Testis (tissue), 3 donors: ENCODE data around the gene ZFPM1. TPM values are rescaled to one million over a fixed set of nuclear protein-coding genes. Genes with fewer than 3 reads are reported as not detected.

Experiments
- DNase-seq: peaks from one replicate; pipeline ENCODE4 v3.0.0-alpha.2; 2019
- H3K27ac ChIP-seq, 2 donors: fragments of 200-600 bp; sonication (generic); one replicate each; pipeline ENCODE4 v1.5.1; 2019
- H3K27me3 ChIP-seq: fragments of 200-600 bp; sonication (generic); one replicate; pipeline ENCODE4 v1.5.1; 2019
- H3K36me3 ChIP-seq: fragments of 200-600 bp; sonication (generic); one replicate; pipeline ENCODE4 v1.5.1; 2017; ENCODE audit warnings: low read depth; ENCODE audit errors: missing control alignments
- H3K4me1 ChIP-seq: fragments of 200-600 bp; sonication (generic); one replicate; pipeline ENCODE4 v1.5.1; 2019
- H3K4me3 ChIP-seq, 2 donors: fragments of 200-600 bp; sonication (generic); one replicate each; pipeline ENCODE4 v1.5.1; 2017 to 2019
- H3K9me3 ChIP-seq: fragments of 200-600 bp; sonication (generic); one replicate; pipeline ENCODE4 v1.5.1; 2017
- POLR2A ChIP-seq: fragments of 450-650 bp; IDR thresholded peaks from one replicate; pipeline ENCODE4 v1.6.1; 2017; ENCODE audit warnings: antibody characterized with exemption, mild to moderate bottlenecking, moderate library complexity
- WGBS, 2 donors: methylation state at CpG; one replicate each; pipeline ENCODE4 v1.1.5; 2018; 5-methylcytosine and 5-hydroxymethylcytosine counted together
- intact Hi-C: fragments of 100-400 bp; cut with DNase I; formaldehyde crosslinking; loops from one replicate; pipeline ENCODE4 v1.15.1; 2023; ENCODE audit warnings: low total_unique reads
- polyA plus RNA-seq: library from polyadenylated mRNA; stranded (reverse); fragments of 350-450 nt; fragmentation: Illumina TruSeq; extraction: RNeasy Lipid Tissue Mini Kit (QIAGEN cat#74804); gene quantifications from one replicate; pipeline ENCODE4 v1.2.3, GENCODE V29; 2014; ENCODE audit warnings: low read depth, low replicate concordance; ENCODE audit not compliant: insufficient read depth
- total RNA-seq, 2 donors: library from RNA; depleted of rRNA; stranded (reverse); fragments of >200 nt; gene quantifications; one replicate each; pipeline ENCODE4 v1.2.3, GENCODE V29; 2016
- TF ChIP-seq, protein P1 (sequence below), 3 experiments: fragments of 450-650 bp in 2 of 3; fragments of 200-600 bp in 1 of 3; sonication (generic) in 1 of 3; IDR thresholded peaks; one replicate each; pipeline ENCODE4 v1.5.1; 2016 to 2019; ENCODE audit warnings: antibody characterized with exemption in 3 of 3, mild to moderate bottlenecking in 2 of 3, moderate library complexity in 1 of 3

Gene ZFPM1
- total and polyA plus RNA-seq, 3 donors from 2014 or later = 12.8 to 25.1 (median 23.9) TPM

DNA sequence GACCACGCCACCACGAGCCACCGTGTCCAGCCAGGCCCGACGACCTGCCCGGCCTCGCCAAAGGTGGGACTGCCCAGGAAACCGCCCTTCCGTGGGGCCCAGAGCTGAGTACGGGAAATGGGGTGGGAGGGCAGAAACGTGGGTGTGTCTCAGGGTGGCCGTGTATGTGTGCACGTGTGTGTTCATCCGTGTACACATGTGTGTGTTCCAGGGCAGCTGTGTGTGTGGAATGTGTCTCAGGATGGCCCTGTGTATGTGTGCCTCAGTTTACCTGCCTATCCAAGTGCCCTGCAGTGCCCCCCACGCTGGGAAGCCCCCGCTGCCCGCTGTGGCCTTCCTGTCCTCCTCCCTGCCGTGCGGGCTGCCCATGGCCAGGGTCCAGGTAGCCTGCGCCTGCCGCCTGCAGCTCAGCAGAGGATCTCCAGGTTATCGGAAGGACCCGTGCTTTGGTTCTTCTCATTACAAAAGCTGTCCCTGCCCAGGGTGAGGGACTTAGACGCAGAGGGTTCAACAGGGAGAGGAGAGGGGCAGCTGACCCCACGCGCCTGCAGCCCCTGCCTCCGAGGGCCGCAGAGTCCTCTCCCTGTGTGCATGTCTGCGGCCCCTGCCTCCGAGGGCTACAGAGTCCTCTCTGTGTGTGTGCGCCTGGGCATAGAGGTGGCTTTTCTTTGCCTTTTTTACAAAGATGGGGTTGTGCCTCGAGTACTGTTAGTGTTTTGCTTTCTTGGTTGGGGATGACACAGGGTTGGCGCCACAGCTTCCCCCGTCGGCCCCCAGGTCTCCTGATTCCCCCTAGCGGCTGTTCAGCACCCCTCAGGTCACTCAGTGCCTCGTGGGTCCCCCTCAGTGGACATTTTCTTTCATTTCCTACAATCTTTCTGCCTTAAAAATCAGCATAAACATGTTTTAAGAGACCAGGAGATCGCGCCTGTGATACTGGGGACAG lies 46.7 kb upstream of the ZFPM1 start:
- 65 to 67% methylated on average over 32 to 39 of the region's 39 CpGs for WGBS, 2 donors
- intact Hi-C loops = no loop called here

DNA sequence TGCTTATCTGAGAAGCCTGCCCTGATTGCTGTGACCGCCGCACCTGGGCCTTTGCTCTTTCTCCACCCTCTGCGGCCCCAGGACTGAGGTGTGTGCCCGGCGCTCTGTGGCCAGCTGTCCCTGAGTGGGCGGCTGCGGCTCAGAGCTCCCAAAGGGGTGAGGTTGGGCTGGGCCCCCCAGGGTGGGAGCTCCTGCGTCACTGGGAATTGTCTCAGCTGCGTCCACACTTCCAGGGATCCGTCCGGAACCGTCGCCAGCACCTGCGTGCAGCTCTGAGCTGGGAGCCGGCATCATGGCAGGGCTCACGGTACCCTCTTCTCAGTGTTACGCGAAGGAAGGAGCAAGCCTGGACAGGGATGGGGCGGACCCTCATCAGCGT lies 46.0 kb upstream of the ZFPM1 start:
- no peak overlapping the region for H3K4me3 ChIP-seq
- no peaks in the 10 kb centered on the region for H3K36me3 ChIP-seq
- intact Hi-C loops = no loop called here
- no peak overlapping the region for H3K27ac ChIP-seq
- TF ChIP-seq POLR2A = no peak
- TF ChIP-seq, protein P1, sequence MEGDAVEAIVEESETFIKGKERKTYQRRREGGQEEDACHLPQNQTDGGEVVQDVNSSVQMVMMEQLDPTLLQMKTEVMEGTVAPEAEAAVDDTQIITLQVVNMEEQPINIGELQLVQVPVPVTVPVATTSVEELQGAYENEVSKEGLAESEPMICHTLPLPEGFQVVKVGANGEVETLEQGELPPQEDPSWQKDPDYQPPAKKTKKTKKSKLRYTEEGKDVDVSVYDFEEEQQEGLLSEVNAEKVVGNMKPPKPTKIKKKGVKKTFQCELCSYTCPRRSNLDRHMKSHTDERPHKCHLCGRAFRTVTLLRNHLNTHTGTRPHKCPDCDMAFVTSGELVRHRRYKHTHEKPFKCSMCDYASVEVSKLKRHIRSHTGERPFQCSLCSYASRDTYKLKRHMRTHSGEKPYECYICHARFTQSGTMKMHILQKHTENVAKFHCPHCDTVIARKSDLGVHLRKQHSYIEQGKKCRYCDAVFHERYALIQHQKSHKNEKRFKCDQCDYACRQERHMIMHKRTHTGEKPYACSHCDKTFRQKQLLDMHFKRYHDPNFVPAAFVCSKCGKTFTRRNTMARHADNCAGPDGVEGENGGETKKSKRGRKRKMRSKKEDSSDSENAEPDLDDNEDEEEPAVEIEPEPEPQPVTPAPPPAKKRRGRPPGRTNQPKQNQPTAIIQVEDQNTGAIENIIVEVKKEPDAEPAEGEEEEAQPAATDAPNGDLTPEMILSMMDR (IDR thresholded peaks at IDR 0.05) = no peak
- no peak for DNase-seq
- H3K9me3 ChIP-seq = no peaks in the 10 kb centered on the region
- H3K4me1 ChIP-seq = no peaks in the 10 kb centered on the region
- no peaks in the 10 kb centered on the region for H3K27me3 ChIP-seq
- 93 to 95% methylated on average over 19 to 20 of the region's 20 CpGs for WGBS, 2 donors

More for the DNA sequence above, 46.7 kb upstream of the ZFPM1 start:
- Histone ChIP-seq H3K27me3 (no peaks in the 10 kb centered on the region), H3K9me3 (no peaks in the 10 kb centered on the region), H3K4me3 (no peak overlapping the region), H3K27ac (no peak overlapping the region), H3K36me3 (no peaks in the 10 kb centered on the region), H3K4me1 (no peaks in the 10 kb centered on the region)
- no peak for DNase-seq
- TF ChIP-seq, protein P1 (IDR thresholded peaks at IDR 0.05) = no peak
- TF ChIP-seq POLR2A = no peak

DNA sequence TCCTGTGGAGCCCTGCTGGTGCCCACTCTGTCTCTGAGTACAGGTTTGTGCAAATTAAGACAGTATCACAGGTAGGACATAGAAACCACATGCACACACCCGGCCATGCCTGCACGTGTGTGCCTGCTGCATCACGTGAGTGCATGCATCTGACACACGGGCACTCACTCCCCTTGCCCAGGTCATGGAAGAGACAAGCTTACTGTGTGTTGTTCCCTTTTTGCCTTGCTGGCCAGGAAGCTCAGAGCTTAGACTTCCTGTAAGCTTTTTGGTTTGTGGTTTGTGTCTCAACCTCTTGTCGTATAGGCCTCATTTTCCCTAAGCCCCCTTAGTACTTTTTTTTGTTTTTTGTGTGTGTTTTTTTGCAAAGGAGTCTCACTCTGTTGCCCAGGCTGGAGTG lies 45.3 kb upstream of the ZFPM1 start:
- no peak for DNase-seq
- TF ChIP-seq POLR2A = no peak
- TF ChIP-seq, protein P1 (IDR thresholded peaks at IDR 0.05) = no peak
- Histone ChIP-seq H3K27me3 (no peaks in the 10 kb centered on the region), H3K4me1 (no peaks in the 10 kb centered on the region), H3K9me3 (no peaks in the 10 kb centered on the region), H3K27ac (no peak overlapping the region), H3K36me3 (no peaks in the 10 kb centered on the region), H3K4me3 (no peak overlapping the region)
- WGBS, 2 donors = 88 to 96% methylated on average over 5 of the region's 5 CpGs
- intact Hi-C loops = no loop called here

DNA sequence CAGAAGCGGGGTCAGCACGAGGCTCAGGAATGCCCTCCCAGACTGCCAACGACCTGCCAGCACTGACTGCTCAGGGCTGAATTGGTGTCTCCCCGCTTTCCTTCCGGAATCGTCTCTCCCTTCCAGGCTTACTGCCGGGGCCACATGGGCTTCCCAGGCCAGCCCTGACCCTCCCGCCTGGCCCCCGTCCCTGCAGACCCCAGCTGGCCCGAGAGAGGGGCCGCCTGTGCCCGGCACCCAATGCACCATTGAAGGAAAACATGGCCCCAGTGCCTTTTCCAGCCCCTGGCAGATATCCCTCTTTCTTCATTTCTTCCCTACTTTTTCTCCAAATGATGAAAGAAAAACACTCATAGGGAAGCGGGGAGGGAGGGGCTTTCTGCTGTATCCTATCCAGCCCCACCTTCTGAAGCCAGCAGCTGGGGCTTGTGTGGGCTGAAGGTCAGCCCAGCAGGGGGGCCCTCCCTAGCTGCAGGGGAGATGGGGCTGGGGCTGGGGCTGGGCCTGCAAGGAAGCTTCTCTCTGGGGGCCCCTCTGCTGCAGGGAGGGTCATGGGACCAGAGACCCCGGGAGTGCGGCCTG lies 44.4 kb upstream of the ZFPM1 start:
- H3K9me3 ChIP-seq = no peaks in the 10 kb centered on the region
- DNase-seq = no peak
- 85 to 86% methylated on average over 13 to 15 of the region's 15 CpGs for WGBS, 2 donors
- intact Hi-C loops = no loop called here
- no peak overlapping the region for H3K27ac ChIP-seq
- H3K27me3 ChIP-seq = no peaks in the 10 kb centered on the region
- TF ChIP-seq, protein P1 (IDR thresholded peaks at IDR 0.05) = no peak
- no peak for TF ChIP-seq POLR2A
- no peaks in the 10 kb centered on the region for H3K36me3 ChIP-seq
- no peaks in the 10 kb centered on the region for H3K4me1 ChIP-seq
- no peak overlapping the region for H3K4me3 ChIP-seq
